Fibroblast of lung (primary cell): ENCODE measurements around the gene MARK3.

ENCODE experiments used
- CTCF ChIP-seq, 2 donors: IDR thresholded peaks in 1 of 2; conservative IDR thresholded peaks in 1 of 2; 1 replicate in 1 of 2; 2 replicates in 1 of 2; pipeline ENCODE4 v1.5.1; 2011 to 2012; ENCODE audit warnings: low read length in 2 of 2, control low read depth in 1 of 2, inconsistent platforms in 1 of 2, low read depth in 1 of 2, mild to moderate bottlenecking in 1 of 2
- EZH2 ChIP-seq: IDR thresholded peaks from 2 replicates; pipeline ENCODE4 v1.5.1; 2012; ENCODE audit warnings: low read length, control low read depth, mild to moderate bottlenecking; ENCODE audit errors: missing control alignments

GRCh38 chr14:103552011-103552845, 167.0 kb downstream of the MARK3 start:
- TF ChIP-seq CTCF (conservative IDR thresholded peaks at IDR 0.05 in 1 of 2, IDR thresholded peaks at IDR 0.05 in 1 of 2; ENCODE audit: low read depth in 1 of 2, low read length in 2 of 2), result no peak
- TF ChIP-seq EZH2, result no peak
